CD4-positive, alpha-beta T cell (primary cell): ENCODE measurements around the gene KIF5B. TPM values are rescaled to one million over a fixed set of nuclear protein-coding genes. Genes with fewer than 3 reads are reported as not detected.
"Not testable (repeated sequence)": the region's sequence is repeated elsewhere in the genome, so short reads cannot be mapped to it uniquely, and the experiment has no call there.

Experiments
- ATAC-seq: fragments of 200-7000 bp; cut with Tn5 transposase; one replicate; pipeline ENCODE4 v1.10.0; 2022; ENCODE audit warnings: mild to moderate bottlenecking; ENCODE audit not compliant: poor library complexity
- CTCF ChIA-PET: fragments of 350-600 bp; sonication (Branson Sonifier 250); formaldehyde crosslinking; loops from one replicate; lab custom pipeline; 2021; ENCODE audit warnings: antibody characterized with exemption, inconsistent platforms; lab: Charles Lee
- POLR2A ChIA-PET: fragments of 350-600 bp; sonication (Branson Sonifier 250); formaldehyde crosslinking; loops from one replicate; lab custom pipeline; 2021; ENCODE audit warnings: antibody characterized with exemption, inconsistent platforms; lab: Charles Lee
- DNase-seq, 14 experiments: peaks; one replicate each; pipeline ENCODE4 v3.0.0-alpha.2; 2013 to 2020; ENCODE audit warnings: mixed read lengths in 2 of 14
- H3K27ac ChIP-seq, 2 donors: one replicate each; pipeline versions ENCODE4 v1.5.1 to v1.7.0; 2013; ENCODE audit warnings: low read length in 2 of 2, low read depth in 1 of 2, mild to moderate bottlenecking in 1 of 2
- H3K27me3 ChIP-seq, 2 experiments: 1 replicate in 1 of 2; 2 replicates in 1 of 2; pipeline versions ENCODE4 v1.6.1 to v1.7.0; 2013; ENCODE audit warnings: low read length in 2 of 2, control low read depth in 1 of 2, mild to moderate bottlenecking in 1 of 2, moderate library complexity in 1 of 2; ENCODE audit not compliant: insufficient read depth in 2 of 2, control insufficient read depth in 1 of 2
- H3K36me3 ChIP-seq: one replicate; pipeline ENCODE4 v1.6.1; 2013; ENCODE audit warnings: low read length, control low read depth; ENCODE audit not compliant: insufficient read depth
- H3K4me1 ChIP-seq: one replicate; pipeline ENCODE4 v1.6.1; 2013; ENCODE audit warnings: low read length, control low read depth; ENCODE audit not compliant: insufficient read depth
- H3K4me3 ChIP-seq: one replicate; pipeline ENCODE4 v1.5.1; 2013; ENCODE audit warnings: mild to moderate bottlenecking, low read length, moderate library complexity
- H3K9me3 ChIP-seq, 2 experiments: 1 replicate in 1 of 2; 2 replicates in 1 of 2; pipeline versions ENCODE4 v1.6.1 to v1.7.0; 2013; ENCODE audit warnings: low read length in 2 of 2, mild to moderate bottlenecking in 2 of 2, control low read depth in 1 of 2, moderate library complexity in 1 of 2; ENCODE audit not compliant: control insufficient read depth in 1 of 2, insufficient read depth in 1 of 2
- H3K27ac Mint-ChIP-seq: one replicate; pipeline ENCODE4 v1.8.0; 2020; ENCODE audit warnings: mixed read lengths
- H3K27me3 Mint-ChIP-seq: one replicate; pipeline ENCODE4 v1.8.0; 2021; ENCODE audit warnings: mixed read lengths
- H3K36me3 Mint-ChIP-seq: one replicate; pipeline ENCODE4 v1.8.0; 2021; ENCODE audit warnings: low read depth, mixed read lengths
- H3K4me1 Mint-ChIP-seq: one replicate; pipeline ENCODE4 v1.8.0; 2021; ENCODE audit warnings: low read depth, mixed read lengths
- H3K4me3 Mint-ChIP-seq: one replicate; pipeline ENCODE4 v1.8.0; 2020; ENCODE audit warnings: mild to moderate bottlenecking, mixed read lengths
- H3K9me3 Mint-ChIP-seq: one replicate; pipeline ENCODE4 v1.8.0; 2020; ENCODE audit warnings: mixed read lengths
- intact Hi-C, 2 experiments: fragments of 100-400 bp; cut with DNase I in 1 of 2; cut with micrococcal nuclease in 1 of 2; formaldehyde crosslinking; loops; one replicate each; pipeline versions ENCODE4 v1.15.1 to v1.9.0; 2023 to 2025; cut with DNase I, micrococcal nuclease
- total RNA-seq, 174 experiments: library from RNA in 2 of 174; stranded (reverse) in 2 of 174; gene quantifications; one replicate each; pipeline ENCODE4 v1.2.3 and lab custom pipeline; 2021 to 2026
- TF ChIP-seq, protein P1 (sequence below): fragments of 200-600 bp; IDR thresholded peaks from one replicate; pipeline ENCODE4 v1.8.0; 2022; ENCODE audit warnings: antibody characterized with exemption, mild to moderate bottlenecking

The KIF5B gene
- total RNA-seq, 2 experiments from 2014 or later: 58.3 to 59.0 TPM

- no peak overlapping the region for H3K27ac ChIP-seq
- Mint-ChIP-seq H3K9me3 (no peaks in the 10 kb centered on the region), H3K4me3 (no peak overlapping the region), H3K27ac (no peak overlapping the region), H3K36me3 (no peaks in the 10 kb centered on the region), H3K27me3 (no peaks in the 10 kb centered on the region), H3K4me1 (peaks cover 10% of the 10 kb centered on the region)
- ATAC-seq (no peak), DNase-seq (no peak)
- H3K9me3 ChIP-seq: no peaks in the 10 kb centered on the region
- H3K4me1 ChIP-seq: peaks cover 4% of the 10 kb centered on the region
- no peak overlapping the region for H3K4me3 ChIP-seq
- TF ChIP-seq, protein P1, sequence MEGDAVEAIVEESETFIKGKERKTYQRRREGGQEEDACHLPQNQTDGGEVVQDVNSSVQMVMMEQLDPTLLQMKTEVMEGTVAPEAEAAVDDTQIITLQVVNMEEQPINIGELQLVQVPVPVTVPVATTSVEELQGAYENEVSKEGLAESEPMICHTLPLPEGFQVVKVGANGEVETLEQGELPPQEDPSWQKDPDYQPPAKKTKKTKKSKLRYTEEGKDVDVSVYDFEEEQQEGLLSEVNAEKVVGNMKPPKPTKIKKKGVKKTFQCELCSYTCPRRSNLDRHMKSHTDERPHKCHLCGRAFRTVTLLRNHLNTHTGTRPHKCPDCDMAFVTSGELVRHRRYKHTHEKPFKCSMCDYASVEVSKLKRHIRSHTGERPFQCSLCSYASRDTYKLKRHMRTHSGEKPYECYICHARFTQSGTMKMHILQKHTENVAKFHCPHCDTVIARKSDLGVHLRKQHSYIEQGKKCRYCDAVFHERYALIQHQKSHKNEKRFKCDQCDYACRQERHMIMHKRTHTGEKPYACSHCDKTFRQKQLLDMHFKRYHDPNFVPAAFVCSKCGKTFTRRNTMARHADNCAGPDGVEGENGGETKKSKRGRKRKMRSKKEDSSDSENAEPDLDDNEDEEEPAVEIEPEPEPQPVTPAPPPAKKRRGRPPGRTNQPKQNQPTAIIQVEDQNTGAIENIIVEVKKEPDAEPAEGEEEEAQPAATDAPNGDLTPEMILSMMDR: no peak
- ChIA-PET POLR2A (interaction anchor here (1.1 kb wide), 1 partner anchor 52 kb away, joined by 3 read pairs; no protein-coding TSS in a partner anchor), CTCF (no interaction called here)
- no peaks in the 10 kb centered on the region for H3K36me3 ChIP-seq
- no peaks in the 10 kb centered on the region for H3K27me3 ChIP-seq
- intact Hi-C loops: no loop called here
Measured at GRCh38 chr10:31982111-31982510, 74.1 kb downstream of the KIF5B start.

DNA sequence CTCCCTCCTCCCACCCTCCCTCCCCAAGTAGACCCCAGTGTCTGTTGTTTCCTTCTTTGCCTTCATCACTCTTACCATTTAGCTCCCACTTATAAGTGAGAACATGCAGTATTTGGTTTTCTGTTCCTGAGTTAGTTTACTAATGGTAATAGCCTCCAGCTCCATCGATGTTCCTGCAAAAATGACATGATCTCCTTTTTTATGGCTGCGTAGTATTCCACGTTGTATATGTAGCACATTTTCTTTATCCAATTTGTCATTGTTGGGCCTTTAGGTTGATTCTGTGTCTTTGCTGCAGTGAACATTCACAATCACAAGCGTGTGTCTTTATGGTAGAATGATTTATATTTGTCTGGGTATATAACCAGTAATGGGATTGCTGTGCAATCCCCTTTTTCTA is 75.8 kb downstream of the KIF5B start:
- DNase-seq (no peak), ATAC-seq (no peak)
- TF ChIP-seq, protein P1: no peak
- H3K9me3 Mint-ChIP-seq: no peaks in the 10 kb centered on the region
- no peaks in the 10 kb centered on the region for H3K27me3 Mint-ChIP-seq
- H3K27me3 ChIP-seq: no peaks in the 10 kb centered on the region
- H3K36me3 Mint-ChIP-seq: no peaks in the 10 kb centered on the region
- no peaks in the 10 kb centered on the region for H3K9me3 ChIP-seq
- no peak overlapping the region for H3K27ac Mint-ChIP-seq
- no peak overlapping the region for H3K4me3 Mint-ChIP-seq
- H3K4me1 ChIP-seq: peaks cover 4% of the 10 kb centered on the region
- POLR2A ChIA-PET: no interaction called here
- H3K4me1 Mint-ChIP-seq: peaks cover 27% of the 10 kb centered on the region
- CTCF ChIA-PET: no interaction called here
- H3K27ac ChIP-seq: no peak overlapping the region
- no peak overlapping the region for H3K4me3 ChIP-seq
- no peaks in the 10 kb centered on the region for H3K36me3 ChIP-seq
- intact Hi-C loops: no loop called here

DNA sequence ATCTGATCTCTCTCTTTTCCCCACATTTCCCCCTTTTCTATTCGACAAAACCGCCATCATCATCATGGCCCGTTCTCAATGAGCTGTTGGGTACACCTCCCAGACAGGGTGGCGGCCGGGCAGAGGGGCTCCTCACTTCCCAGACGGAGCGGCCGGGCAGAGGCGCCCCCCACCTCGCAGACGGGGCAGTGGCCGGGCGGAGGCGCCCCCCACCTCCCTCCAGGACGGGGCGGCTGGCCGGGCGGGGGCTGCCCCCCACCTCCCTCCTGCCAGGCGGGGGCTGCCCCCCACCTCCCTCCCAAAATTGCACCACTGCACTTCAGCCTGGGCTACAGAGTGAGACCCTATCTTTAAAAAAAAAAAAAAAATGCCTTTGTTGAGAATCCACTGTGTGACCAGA is 77.2 kb downstream of the KIF5B start:
- H3K36me3 Mint-ChIP-seq, H3K27ac Mint-ChIP-seq, H3K36me3 ChIP-seq, CTCF ChIA-PET, H3K27me3 Mint-ChIP-seq, H3K9me3 Mint-ChIP-seq, H3K27ac ChIP-seq, H3K4me3 Mint-ChIP-seq, ATAC-seq, H3K9me3 ChIP-seq, H3K27me3 ChIP-seq, intact Hi-C loops, H3K4me3 ChIP-seq, DNase-seq: not testable (repeated sequence)
- peaks cover 11% of the 10 kb centered on the region for H3K4me1 ChIP-seq
- POLR2A ChIA-PET: interaction anchor here (0.6 kb wide), 1 partner anchor 12 kb away, joined by 3 read pairs; no protein-coding TSS in a partner anchor
- H3K4me1 Mint-ChIP-seq: peaks cover 36% of the 10 kb centered on the region

DNA sequence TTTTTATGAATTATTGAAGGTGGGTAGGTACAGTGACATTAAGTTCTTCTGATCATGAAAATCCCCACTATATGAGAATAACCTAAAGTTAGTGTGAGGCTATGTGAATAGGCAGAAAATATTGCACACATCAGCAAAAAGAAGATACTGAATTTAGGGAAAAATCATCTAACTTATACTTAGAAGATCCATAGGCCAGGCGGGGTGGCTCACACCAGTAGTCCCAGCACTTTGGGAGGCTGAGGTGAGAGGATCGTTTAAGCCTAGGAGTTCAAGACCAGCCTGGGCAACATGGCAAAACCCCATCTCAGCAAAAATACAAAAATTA is 78.1 kb downstream of the KIF5B start:
- no peaks in the 10 kb centered on the region for H3K9me3 Mint-ChIP-seq
- H3K36me3 ChIP-seq: no peaks in the 10 kb centered on the region
- POLR2A ChIA-PET: interaction anchor here (0.5 kb wide), 1 partner anchor 77 kb away, joined by 3 read pairs; no protein-coding TSS in a partner anchor
- no peaks in the 10 kb centered on the region for H3K9me3 ChIP-seq
- DNase-seq (no peak), ATAC-seq (no peak)
- no peaks in the 10 kb centered on the region for H3K36me3 Mint-ChIP-seq
- H3K4me3 ChIP-seq: no peak overlapping the region
- CTCF ChIA-PET: no interaction called here
- no peak overlapping the region for H3K4me3 Mint-ChIP-seq
- intact Hi-C loops: no loop called here
- TF ChIP-seq, protein P1: no peak
- peaks cover 36% of the 10 kb centered on the region for H3K4me1 Mint-ChIP-seq
- H3K4me1 ChIP-seq: peaks cover 11% of the 10 kb centered on the region
- H3K27ac Mint-ChIP-seq: no peak overlapping the region
- H3K27me3 ChIP-seq: no peaks in the 10 kb centered on the region
- no peaks in the 10 kb centered on the region for H3K27me3 Mint-ChIP-seq
- no peak overlapping the region for H3K27ac ChIP-seq
